Measurements from ENCODE around the gene DNAAF6.

DNA sequence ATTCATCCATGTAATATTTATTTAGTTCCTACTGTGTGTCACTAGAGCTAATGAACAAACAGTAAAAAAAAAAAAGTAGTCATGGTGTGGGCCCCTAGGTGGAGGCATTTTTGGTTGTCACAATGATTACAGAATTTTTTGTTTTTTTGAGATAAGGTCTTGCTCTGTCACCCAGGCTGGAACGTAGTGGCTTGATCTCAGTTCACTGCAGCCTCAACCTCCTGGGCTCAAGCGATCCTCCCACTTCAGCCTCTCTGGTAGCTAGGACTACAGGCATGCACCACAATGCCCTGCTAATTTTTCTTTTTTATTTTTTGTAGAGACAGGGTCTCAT lies 22.0 kb downstream of the DNAAF6 start:
- TF ChIP-seq POLR2A (IDR thresholded peaks at IDR 0.05) (no peak), CTCF (IDR thresholded peaks at IDR 0.05) (no peak)

Data from suprapubic skin (tissue), 3 donors.